AML-193 (cell line): ENCODE data around the gene CTNNBL1.

Experiments
- DNase-seq, 2 experiments: peaks; one replicate each; lab custom pipeline; 2025; lab: John Stamatoyannopoulos, UW

Gene CTNNBL1

GRCh38 chr20:37821696-37822095 is 127.9 kb downstream of the CTNNBL1 start:
- DNase-seq, result no peak

GRCh38 chr20:37822141-37822601 is 128.3 kb downstream of the CTNNBL1 start:
- DNase-seq, result no peak

GRCh38 chr20:37823296-37823980 is 129.6 kb downstream of the CTNNBL1 start:
- no peak for DNase-seq

- no peak for DNase-seq
These were observed 133.8 kb downstream of the CTNNBL1 start for GRCh38 chr20:37827605-37828004.

- DNase-seq, result no peak
These were observed 134.9 kb downstream of the CTNNBL1 start for GRCh38 chr20:37828684-37829083.

GRCh38 chr20:37829128-37829527 is 135.3 kb downstream of the CTNNBL1 start:
- no peak for DNase-seq

GRCh38 chr20:37833221-37833896 is 139.5 kb downstream of the CTNNBL1 start:
- DNase-seq, result no peak

GRCh38 chr20:37836926-37837325 is 143.1 kb downstream of the CTNNBL1 start:
- DNase-seq, result no peak

- DNase-seq, result no peak
These were observed 144.1 kb downstream of the CTNNBL1 start for GRCh38 chr20:37837924-37838323.

- DNase-seq, result no peak
These were observed 145.1 kb downstream of the CTNNBL1 start for GRCh38 chr20:37838769-37839431.

GRCh38 chr20:37839432-37839827 is 145.6 kb downstream of the CTNNBL1 start:
- DNase-seq, result no peak

GRCh38 chr20:37839955-37840354 is 146.1 kb downstream of the CTNNBL1 start:
- no peak for DNase-seq

GRCh38 chr20:37841389-37841788 is 147.6 kb downstream of the CTNNBL1 start:
- DNase-seq, result no peak

GRCh38 chr20:37841971-37842370 is 148.1 kb downstream of the CTNNBL1 start:
- DNase-seq, result no peak

- DNase-seq, result no peak
These were observed 151.4 kb downstream of the CTNNBL1 start for GRCh38 chr20:37845241-37845681.

GRCh38 chr20:37845878-37846277 is 152.0 kb downstream of the CTNNBL1 start:
- DNase-seq, result no peak

- DNase-seq, result no peak
These were observed 152.7 kb downstream of the CTNNBL1 start for GRCh38 chr20:37846573-37846972.

GRCh38 chr20:37848706-37849105 is 154.9 kb downstream of the CTNNBL1 start:
- DNase-seq, result no peak

GRCh38 chr20:37849156-37849555 is 155.3 kb downstream of the CTNNBL1 start:
- no peak for DNase-seq

GRCh38 chr20:37849566-37849965 is 155.7 kb downstream of the CTNNBL1 start:
- DNase-seq, result no peak

GRCh38 chr20:37850036-37850592 is 156.3 kb downstream of the CTNNBL1 start:
- no peak for DNase-seq

- no peak for DNase-seq
These were observed 157.0 kb downstream of the CTNNBL1 start for GRCh38 chr20:37850724-37851355.
